HepG2 (cell line): ENCODE measurements around the gene CORO7. TPM values are rescaled to one million over a fixed set of nuclear protein-coding genes. Genes with fewer than 3 reads are reported as not detected.

Experiments
- ATM ChIP-seq: fragments of 450-650 bp; IDR thresholded peaks from 2 replicates; pipeline ENCODE4 v1.7.1; 2017; ENCODE audit warnings: mild to moderate bottlenecking, borderline replicate concordance
- ATRX ChIP-seq: sonication (generic); formaldehyde crosslinking; IDR thresholded peaks from 2 replicates; pipeline ENCODE4 v1.4.0; 2020; ENCODE audit warnings: missing genetic modification reagents, borderline replicate concordance
- DBP ChIP-seq: sonication (generic); formaldehyde crosslinking; IDR thresholded peaks from 2 replicates; pipeline ENCODE4 v1.4.0; 2020; ENCODE audit warnings: missing genetic modification reagents; ENCODE audit errors: not compliant biosample characterization
- DNMT3B ChIP-seq: conservative IDR thresholded peaks from 2 replicates; pipeline ENCODE4 v1.6.1; 2016; ENCODE audit warnings: missing biosample characterization, control low read depth
- FOXA3 ChIP-seq: IDR thresholded peaks from 2 replicates; pipeline ENCODE4 v1.6.1; 2016; ENCODE audit warnings: missing genetic modification reagents, missing compliant biosample characterization
- GABPA ChIP-seq, 2 experiments: IDR thresholded peaks; 2 replicates each; pipeline ENCODE4 v1.6.1; 2011 to 2016; ENCODE audit warnings: low read depth in 2 of 2, low read length in 1 of 2, missing biosample characterization in 1 of 2, missing genetic modification characterization in 1 of 2
- GTF3A ChIP-seq: sonication (generic); formaldehyde crosslinking; conservative IDR thresholded peaks from 2 replicates; pipeline ENCODE4 v1.4.0; 2020; ENCODE audit warnings: mild to moderate bottlenecking, missing genetic modification reagents
- HBP1 ChIP-seq: IDR thresholded peaks from 2 replicates; pipeline ENCODE4 v1.6.1; 2016; ENCODE audit warnings: low read depth, control low read depth
- HMGXB4 ChIP-seq, 2 experiments: sonication (generic) in 1 of 2; formaldehyde crosslinking in 1 of 2; IDR thresholded peaks; 2 replicates each; pipeline versions ENCODE4 v1.4.0 to v1.6.1; 2018 to 2020; ENCODE audit warnings: missing genetic modification reagents in 2 of 2, borderline replicate concordance in 1 of 2, low read depth in 1 of 2, mild to moderate bottlenecking in 1 of 2, missing biosample characterization in 1 of 2
- IKZF1 ChIP-seq: fragments of 450-650 bp; IDR thresholded peaks from 2 replicates; pipeline ENCODE4 v1.7.1; 2016
- KLF9 ChIP-seq: IDR thresholded peaks from 2 replicates; pipeline ENCODE4 v1.6.1; 2016; ENCODE audit warnings: low read depth
- MBD4 ChIP-seq: IDR thresholded peaks from 2 replicates; pipeline ENCODE4 v1.6.1; 2012; ENCODE audit warnings: low read length, inconsistent platforms, borderline replicate concordance
- MED1 ChIP-seq: sonication (generic); formaldehyde crosslinking; IDR thresholded peaks from 2 replicates; pipeline ENCODE4 v1.4.0; 2020; ENCODE audit warnings: missing genetic modification reagents
- MTA1 ChIP-seq: sonication (generic); formaldehyde crosslinking; IDR thresholded peaks from 2 replicates; pipeline ENCODE4 v1.4.0; 2020; ENCODE audit warnings: missing genetic modification reagents, mild to moderate bottlenecking, borderline replicate concordance
- NFATC3 ChIP-seq: sonication (generic); formaldehyde crosslinking; IDR thresholded peaks from 2 replicates; pipeline ENCODE4 v1.5.1; 2020; ENCODE audit warnings: mild to moderate bottlenecking, missing genetic modification reagents
- REL ChIP-seq: sonication (generic); formaldehyde crosslinking; conservative IDR thresholded peaks from 2 replicates; pipeline ENCODE4 v1.8.0; 2022; ENCODE audit warnings: mild to moderate bottlenecking, missing genetic modification reagents, moderate library complexity
- ZFP41 ChIP-seq: sonication (generic); formaldehyde crosslinking; IDR thresholded peaks from 2 replicates; pipeline ENCODE4 v1.4.0; 2020; ENCODE audit warnings: mild to moderate bottlenecking, missing genetic modification reagents, borderline replicate concordance
- ZNF121 ChIP-seq: sonication (generic); formaldehyde crosslinking; IDR thresholded peaks from 2 replicates; pipeline ENCODE4 v1.5.0; 2020; ENCODE audit warnings: mild to moderate bottlenecking, missing genetic modification reagents
- ZNF160 ChIP-seq: sonication (generic); formaldehyde crosslinking; IDR thresholded peaks from 2 replicates; pipeline ENCODE4 v1.8.0; 2022; ENCODE audit warnings: mild to moderate bottlenecking, inconsistent platforms, missing genetic modification reagents
- ZNF264 ChIP-seq: sonication (generic); formaldehyde crosslinking; IDR thresholded peaks from 2 replicates; pipeline ENCODE4 v1.4.0; 2020; ENCODE audit warnings: missing genetic modification reagents
- ZNF317 ChIP-seq: sonication (generic); formaldehyde crosslinking; IDR thresholded peaks from 2 replicates; pipeline ENCODE4 v1.5.0; 2020; ENCODE audit warnings: mild to moderate bottlenecking, missing genetic modification reagents
- ZNF446 ChIP-seq: sonication (generic); formaldehyde crosslinking; IDR thresholded peaks from 2 replicates; pipeline ENCODE4 v1.5.0; 2020; ENCODE audit warnings: mild to moderate bottlenecking, missing genetic modification reagents
- ZNF614 ChIP-seq: IDR thresholded peaks from 2 replicates; pipeline ENCODE4 v1.6.1; 2018; ENCODE audit warnings: missing biosample characterization, missing genetic modification reagents, inconsistent platforms, borderline replicate concordance
- ZNF792 ChIP-seq: IDR thresholded peaks from 2 replicates; pipeline ENCODE4 v1.6.1; 2016
- polyA plus RNA-seq, 8 experiments: library from polyadenylated mRNA; depleted of rRNA in 3 of 8; stranded (reverse) in 7 of 8; unstranded in 1 of 8; fragments of >200 nt; fragmentation: Illumina TruSeq in 4 of 8; extraction: Trizol in 4 of 8; gene quantifications; 2 replicates each; pipeline versions ENCODE4 v1.2.1 to v1.2.3, GENCODE V29; 2011 to 2016; ENCODE audit warnings: low read depth in 4 of 8, missing spikeins in 1 of 8, mixed read lengths in 1 of 8; ENCODE audit not compliant: insufficient read depth in 1 of 8
- total RNA-seq, 5 experiments: library from RNA; depleted of rRNA; stranded (reverse); fragments of >200 nt; fragmentation: Illumina TruSeq; extraction: Trizol; gene quantifications; 2 replicates each; pipeline ENCODE4 v1.2.3, GENCODE V29; 2016; ENCODE audit warnings: low read depth in 1 of 5
- TF ChIP-seq, protein P1 (sequence below): sonication (generic); formaldehyde crosslinking; IDR thresholded peaks from 2 replicates; pipeline ENCODE4 v1.4.0; 2020; ENCODE audit warnings: mild to moderate bottlenecking, low read depth, missing genetic modification reagents

The CORO7 gene
- total and polyA plus RNA-seq, 2 of the 13 experiments (the other 11 are each of a cell fraction or from before 2014, with no cell fraction given) = 9.9 to 14.3 TPM

- TF ChIP-seq HMGXB4 (CRISPR knock-in tag; IDR thresholded peaks at IDR 0.05; ENCODE audit: borderline replicate concordance in 1 of 2, low read depth in 1 of 2) (peak in 1 of 2 experiments; percentile 18; a peak in 1 of 4 replicates), ZNF792 (CRISPR knock-in tag) (0 out of 2 replicates have a peak, but pooled peaks have one; percentile 24), HBP1 (CRISPR knock-in tag) (peak; percentile 82; the same call in 1 of the 2 replicates), ZNF264 (CRISPR knock-in tag) (peak; percentile 34; the same call in 1 of the 2 replicates), ZFP41 (CRISPR knock-in tag) (no peak), MED1 (peak; percentile 80), NFATC3 (CRISPR knock-in tag) (no peak), GTF3A (CRISPR knock-in tag) (0 out of 2 replicates have a peak, but pooled peaks have one; percentile 17), IKZF1 (no peak), ZNF160 (CRISPR knock-in tag) (0 out of 2 replicates have a peak, but pooled peaks have one; percentile 22), FOXA3 (peak; percentile 33), REL (CRISPR knock-in tag) (no peak), MTA1 (CRISPR knock-in tag) (peak; percentile 95; the same call in 1 of the 2 replicates), MBD4 (no peak), ZNF614 (CRISPR knock-in tag) (no peak; the same call in 1 of the 2 replicates), ZNF317 (peak; percentile 75), KLF9 (CRISPR knock-in tag) (no peak), ATRX (CRISPR knock-in tag) (no peak), ATM (no peak), GABPA (IDR thresholded peaks at IDR 0.05; ENCODE audit: low read depth, low read length) (no peak), GABPA (CRISPR knock-in tag; IDR thresholded peaks at IDR 0.05; ENCODE audit: low read depth) (no peak), DNMT3B (no peak), DBP (CRISPR knock-in tag) (peak; percentile 29), ZNF446 (CRISPR knock-in tag) (no peak), ZNF121 (peak; percentile 99)
- TF ChIP-seq, protein P1, sequence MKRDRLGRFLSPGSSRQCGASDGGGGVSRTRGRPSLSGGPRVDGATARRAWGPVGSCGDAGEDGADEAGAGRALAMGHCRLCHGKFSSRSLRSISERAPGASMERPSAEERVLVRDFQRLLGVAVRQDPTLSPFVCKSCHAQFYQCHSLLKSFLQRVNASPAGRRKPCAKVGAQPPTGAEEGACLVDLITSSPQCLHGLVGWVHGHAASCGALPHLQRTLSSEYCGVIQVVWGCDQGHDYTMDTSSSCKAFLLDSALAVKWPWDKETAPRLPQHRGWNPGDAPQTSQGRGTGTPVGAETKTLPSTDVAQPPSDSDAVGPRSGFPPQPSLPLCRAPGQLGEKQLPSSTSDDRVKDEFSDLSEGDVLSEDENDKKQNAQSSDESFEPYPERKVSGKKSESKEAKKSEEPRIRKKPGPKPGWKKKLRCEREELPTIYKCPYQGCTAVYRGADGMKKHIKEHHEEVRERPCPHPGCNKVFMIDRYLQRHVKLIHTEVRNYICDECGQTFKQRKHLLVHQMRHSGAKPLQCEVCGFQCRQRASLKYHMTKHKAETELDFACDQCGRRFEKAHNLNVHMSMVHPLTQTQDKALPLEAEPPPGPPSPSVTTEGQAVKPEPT (CRISPR knock-in tag) = 0 out of 2 replicates have a peak, but pooled peaks have one; percentile 44
These were observed 45.1 kb upstream of the CORO7 start (continued) for GRCh38 chr16:4461250-4462085.
